HG02759 (cell line): ENCODE measurements around the gene NACAD.
A peak's percentile ranks its signal among the peaks of the same experiment; 100 is the strongest.

ENCODE experiments used
- ATAC-seq: cut with Tn5 transposase; IDR thresholded peaks from one replicate; pipeline ENCODE4 v1.9.1; 2021; ENCODE audit warnings: mild to moderate bottlenecking, moderate library complexity; ENCODE audit not compliant: unreplicated experiment

The NACAD gene, protein sequence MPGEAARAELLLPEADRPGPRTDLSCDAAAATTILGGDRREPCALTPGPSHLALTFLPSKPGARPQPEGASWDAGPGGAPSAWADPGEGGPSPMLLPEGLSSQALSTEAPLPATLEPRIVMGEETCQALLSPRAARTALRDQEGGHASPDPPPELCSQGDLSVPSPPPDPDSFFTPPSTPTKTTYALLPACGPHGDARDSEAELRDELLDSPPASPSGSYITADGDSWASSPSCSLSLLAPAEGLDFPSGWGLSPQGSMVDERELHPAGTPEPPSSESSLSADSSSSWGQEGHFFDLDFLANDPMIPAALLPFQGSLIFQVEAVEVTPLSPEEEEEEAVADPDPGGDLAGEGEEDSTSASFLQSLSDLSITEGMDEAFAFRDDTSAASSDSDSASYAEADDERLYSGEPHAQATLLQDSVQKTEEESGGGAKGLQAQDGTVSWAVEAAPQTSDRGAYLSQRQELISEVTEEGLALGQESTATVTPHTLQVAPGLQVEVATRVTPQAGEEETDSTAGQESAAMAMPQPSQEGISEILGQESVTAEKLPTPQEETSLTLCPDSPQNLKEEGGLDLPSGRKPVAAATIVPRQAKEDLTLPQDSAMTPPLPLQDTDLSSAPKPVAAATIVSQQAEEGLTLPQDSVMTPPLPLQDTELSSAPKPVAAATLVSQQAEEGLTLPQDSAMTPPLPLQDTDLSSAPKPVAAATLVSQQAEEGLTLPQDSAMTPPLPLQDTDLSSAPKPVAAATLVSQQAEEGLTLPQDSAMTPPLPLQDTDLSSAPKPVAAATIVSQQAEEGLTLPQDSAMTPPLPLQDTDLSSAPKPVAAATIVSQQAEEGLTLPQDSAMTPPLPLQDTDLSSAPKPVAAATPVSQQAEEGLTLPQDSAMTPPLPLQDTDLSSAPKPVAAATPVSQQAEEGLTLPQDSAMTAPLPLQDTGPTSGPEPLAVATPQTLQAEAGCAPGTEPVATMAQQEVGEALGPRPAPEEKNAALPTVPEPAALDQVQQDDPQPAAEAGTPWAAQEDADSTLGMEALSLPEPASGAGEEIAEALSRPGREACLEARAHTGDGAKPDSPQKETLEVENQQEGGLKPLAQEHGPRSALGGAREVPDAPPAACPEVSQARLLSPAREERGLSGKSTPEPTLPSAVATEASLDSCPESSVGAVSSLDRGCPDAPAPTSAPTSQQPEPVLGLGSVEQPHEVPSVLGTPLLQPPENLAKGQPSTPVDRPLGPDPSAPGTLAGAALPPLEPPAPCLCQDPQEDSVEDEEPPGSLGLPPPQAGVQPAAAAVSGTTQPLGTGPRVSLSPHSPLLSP (N-terminal part only)

DNA sequence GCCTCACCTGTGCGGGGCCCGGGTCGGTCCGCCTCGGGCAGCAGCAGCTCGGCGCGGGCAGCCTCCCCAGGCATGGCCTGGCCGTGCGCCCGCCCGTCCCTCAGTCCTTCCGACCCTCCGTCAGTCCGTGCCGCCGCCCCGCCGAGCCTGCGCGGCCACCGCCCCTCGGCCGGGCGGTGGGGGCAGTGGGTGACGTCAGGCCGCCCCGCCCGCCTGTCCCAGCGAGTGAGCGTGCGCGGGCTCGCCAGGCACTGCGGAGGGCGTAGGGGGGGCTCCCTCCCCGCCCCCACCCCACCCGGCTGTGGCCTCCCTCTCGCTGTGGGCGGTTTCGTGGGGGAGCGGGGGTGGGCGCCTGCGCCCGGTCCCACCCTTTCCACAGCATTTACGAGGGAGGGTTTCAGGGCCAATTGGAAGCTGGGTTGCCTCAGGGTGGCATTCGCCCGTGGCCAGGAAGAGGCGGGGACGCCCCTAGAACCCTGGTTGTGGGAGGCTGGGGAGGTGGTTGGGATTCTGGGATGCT, at the start of gene NACAD:
TSS of gene NACAD (minus strand) at position 149 of the 520 bp plus-strand sequence. CDS start at position 74, 75 bp downstream.
- no peak for ATAC-seq

DNA sequence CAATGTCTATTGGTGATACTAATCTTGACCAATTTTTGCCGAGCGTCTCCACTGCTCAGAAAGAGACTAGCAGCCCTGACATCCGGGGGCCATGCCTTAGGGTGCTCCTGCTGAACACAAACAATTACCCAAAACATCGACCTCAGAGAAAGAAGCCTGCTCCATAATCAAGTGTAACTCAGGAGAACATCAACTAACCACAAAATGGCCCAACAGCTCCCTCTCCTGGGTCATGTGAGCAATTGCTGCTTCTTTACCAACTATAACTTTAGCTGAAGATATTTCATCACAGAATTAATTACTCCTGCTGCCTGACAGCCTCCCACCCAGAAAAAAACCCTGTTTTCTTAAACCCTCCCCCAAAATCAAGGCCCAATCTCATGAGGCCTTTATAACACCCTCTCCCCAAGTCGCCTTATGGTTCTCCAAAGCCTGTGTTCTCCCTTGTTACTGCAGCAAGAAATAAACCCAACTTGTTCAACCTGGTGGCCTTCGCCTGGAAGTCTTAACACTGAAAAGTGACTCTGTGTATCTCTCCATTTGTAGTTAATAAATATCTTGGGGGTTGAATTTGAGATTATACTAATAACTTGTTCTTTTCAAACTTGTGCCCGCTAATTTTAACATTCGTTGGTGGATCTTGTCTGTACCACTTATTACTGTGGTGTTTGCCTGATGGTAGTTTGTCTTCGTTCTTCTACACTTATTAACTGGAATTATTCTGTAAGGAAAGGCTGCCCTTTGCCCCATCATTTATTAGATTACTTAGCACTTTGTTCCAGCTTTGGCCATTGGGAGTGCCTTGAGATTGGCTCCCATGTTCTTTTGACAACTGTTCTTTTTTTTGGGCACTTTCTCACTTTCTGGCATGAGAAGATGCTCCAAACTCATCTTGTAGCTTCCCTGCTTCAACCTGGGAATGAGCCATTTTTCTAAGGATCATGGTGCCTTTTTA, 47.6 kb upstream of the NACAD start:
- ATAC-seq = peak; percentile 62

DNA sequence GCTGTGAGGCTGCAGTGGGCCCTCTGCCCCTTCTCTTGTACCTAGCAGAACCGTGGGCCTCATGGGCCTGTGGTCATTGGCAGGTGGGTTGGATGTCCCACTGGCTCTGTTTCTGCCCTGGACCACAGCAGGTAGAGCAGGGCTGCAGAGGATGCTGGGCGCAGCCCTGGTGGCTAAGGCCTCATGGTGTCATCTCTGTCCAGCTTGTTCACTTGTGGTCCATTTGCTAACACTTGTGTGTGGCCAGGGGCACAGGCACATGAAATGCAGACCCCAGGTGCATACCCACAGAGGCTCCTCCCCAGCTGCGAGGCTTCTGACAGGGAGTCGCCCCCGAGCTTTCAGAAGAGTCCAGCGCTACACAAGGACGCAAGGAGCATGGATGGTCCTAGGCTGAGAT, 45.1 kb upstream of the NACAD start:
- no peak for ATAC-seq

DNA sequence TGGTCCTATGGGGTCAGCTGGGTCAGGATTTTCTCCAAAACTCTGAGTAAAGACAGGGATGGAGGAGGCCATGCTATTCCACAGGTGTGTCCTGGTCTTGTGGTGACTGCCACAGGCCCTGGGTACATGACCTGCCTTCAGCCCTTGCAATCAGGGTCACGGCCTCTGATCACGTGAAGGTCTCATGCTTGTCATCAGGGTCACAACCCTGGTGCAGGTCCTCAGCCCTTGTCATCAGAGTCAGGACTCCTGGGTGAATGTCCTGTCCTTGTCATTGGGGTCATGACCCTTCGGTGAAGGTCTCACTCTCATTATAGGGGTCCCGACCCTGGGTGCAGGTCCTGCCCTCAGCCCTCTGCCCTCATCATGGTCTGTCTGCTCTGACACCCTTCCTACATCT, 44.6 kb upstream of the NACAD start:
- ATAC-seq = no peak

DNA sequence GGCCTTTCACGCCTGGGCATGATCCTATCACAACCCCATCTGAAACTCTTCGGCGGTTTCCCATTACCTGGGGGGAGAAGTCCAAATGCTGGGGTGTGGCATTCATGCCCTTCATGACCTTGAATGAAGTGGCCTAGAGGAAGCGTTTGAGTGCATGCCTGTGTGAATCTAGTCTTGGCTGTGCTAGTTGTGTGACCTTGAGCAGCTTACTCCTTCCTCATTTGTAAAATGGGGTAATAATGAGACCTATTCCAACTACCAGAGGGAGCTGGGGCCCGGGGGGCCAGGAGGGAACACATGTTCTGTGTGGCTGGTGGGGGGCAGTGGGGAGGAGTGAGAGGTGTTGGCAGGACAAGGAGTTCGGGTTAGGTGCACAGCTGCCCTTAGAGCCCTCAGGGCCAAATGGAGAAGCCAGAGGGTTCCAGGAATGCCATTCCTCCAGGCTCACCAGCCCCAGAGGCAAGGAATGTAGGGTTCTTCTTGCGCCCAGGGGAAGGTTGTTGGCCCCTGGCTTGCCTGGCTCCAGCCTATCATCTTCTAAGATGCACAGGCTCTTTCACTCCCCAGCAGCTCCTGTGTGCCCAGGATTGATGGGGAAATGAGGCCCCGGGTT, 44.0 kb upstream of the NACAD start:
- no peak for ATAC-seq

DNA sequence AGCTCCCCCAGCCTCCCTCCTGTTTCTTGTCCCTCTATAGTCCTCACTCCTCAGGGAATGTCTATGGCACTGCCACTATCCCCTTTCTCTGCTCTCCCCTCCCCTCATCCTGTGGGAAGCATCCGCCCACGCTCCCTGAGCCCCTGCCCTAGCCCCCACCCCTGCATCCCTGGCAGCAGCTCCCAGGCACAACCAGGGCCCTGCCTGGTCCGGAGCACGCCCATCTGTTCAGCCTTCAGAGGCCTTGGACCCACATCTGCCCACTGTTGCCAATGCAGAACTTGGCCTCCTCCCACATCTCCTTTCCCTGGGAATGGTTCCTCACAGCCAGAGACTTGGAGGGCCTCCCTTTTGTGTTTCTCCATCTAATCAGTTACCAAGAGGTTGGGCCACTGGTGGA, 43.1 kb upstream of the NACAD start:
- no peak for ATAC-seq

DNA sequence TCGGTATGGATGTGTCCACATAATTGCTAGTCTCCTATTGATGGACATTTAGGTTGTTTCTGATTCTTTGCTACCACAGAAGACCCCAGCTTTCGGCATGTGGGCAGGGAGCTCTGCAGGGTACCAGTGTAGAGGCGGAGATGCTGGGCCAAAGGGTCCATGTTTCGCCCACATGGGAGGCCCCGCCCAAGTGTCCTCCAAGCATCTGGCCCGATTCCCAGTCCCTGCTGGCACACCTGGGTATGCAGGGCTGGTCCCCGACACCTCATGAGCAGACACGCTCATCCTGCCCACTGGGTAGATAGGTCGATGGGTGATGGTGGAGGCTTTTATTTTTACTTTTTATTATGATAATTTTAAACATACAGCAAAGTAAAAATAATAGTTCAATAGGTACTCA, 42.1 kb upstream of the NACAD start:
- no peak for ATAC-seq

DNA sequence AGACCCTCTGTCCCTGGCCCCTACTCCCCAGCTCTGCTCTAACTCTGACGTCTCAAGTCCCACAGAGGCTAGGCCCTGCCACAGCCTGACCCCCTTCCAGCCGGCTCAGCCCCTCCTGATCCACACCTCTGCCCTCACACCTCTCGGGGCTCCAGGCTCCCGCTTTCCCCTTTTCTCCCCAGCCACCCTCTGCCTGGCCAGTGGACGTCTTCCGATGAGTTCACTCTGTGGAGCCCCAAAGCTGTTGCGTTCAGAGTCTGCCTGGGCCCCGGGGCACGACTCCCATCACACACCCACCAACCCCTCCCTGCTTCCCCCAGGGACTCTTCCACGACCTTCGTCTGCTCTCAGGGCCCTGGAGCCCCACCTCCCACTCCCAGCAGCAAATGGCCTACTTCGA, 41.1 kb upstream of the NACAD start:
- ATAC-seq = no peak

DNA sequence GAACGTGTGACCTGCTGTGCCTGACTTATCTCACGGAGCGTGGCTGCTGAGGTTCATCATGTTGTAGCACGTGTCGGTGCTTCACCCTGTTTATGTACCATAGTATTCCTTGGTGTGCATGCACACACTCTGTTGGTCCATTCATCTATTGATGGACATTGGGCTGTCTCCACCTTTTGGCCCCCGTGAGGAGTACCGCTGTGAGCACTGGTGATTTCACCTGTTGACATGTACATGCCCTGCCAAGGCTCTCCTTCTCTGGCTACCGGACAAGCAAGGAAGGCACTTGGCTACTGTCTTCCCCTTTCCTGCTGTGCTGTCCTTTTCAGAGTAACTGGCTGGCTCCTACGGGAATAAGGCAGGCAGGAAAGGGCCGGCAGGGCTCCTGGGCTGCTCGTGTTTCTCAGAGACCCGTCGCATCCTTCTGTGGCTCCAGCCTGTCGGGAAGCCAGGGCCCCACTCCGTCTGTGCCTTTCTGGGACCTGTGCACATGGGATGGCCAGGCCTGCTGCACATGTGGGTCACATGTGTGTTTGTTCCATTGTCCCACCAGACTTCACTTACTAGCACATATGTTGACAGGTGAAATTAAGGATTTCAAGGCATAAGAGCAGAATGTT, 40.5 kb upstream of the NACAD start:
- ATAC-seq = no peak

DNA sequence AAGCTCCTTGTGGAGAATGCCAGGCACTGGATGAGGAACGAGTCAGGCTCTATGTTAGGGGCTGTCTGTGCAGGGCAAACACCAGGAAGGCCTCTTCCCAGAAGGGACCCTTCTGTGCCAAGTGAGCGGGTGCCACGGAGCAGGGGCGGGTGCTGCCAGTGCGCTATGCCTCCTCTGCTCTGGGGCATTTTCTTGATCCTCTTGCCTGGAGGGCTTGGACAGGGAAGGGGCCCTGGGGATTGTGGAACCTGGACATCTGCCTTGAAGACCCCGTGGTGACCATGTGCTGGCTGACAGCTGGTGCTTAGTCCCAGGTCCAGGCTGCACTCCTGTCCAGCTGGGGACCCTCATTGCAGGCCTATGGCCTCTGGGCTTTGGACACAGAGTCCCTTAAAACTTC, 38.2 kb upstream of the NACAD start:
- ATAC-seq = no peak

DNA sequence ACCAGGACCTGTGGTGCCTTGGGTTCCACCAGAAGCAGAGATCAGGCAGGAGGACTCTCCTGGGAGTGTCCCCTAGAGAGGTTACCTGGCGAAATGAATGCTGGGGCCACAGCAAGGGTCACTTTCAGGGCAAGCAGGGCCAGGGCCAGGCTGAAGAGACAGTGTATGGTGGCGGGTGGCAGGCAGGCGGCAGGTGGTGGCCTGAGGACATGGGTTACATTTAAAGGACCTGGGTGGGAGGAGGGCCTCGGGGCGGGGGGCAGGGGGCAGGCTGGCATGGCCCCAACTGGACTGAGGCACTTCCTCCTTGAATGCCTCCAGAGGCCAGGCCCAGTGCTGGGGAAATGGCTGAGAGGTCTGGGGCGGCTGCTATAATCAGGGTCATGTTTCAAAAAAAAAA, 37.4 kb upstream of the NACAD start:
- no peak for ATAC-seq

DNA sequence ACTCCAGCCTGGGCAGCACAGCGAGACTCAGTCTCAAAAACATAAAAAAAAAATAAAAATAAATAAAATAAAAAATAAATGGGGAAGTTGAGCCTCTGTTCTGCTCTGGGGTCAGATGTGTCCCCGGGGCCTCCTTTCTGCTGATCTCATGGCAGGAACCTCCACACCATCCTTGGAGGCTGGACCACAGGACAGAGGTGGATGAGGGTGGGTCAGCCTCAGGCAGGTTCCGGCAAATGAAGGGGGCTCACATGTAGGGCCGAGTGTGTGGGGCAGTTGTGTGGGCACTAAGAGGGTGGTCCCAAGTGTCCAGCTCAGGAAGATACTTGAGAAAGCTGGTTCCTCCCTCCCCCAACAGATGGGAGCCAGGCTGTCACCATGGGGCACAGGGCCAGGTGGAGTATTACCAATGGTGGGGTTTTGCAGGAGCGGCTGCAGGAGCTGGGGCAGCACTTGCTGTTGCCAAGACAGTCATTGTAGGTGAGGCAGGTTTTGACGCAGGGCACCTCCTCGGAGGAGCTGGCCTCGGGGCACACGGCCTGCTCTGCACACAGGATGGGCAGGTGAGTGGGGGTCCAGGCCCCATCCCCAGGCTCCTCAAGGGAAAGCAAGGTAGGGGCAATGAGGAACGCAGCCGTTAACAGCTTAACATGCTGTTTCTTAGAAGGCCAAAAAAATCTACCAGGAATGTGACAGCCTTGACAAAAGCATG, 36.6 kb upstream of the NACAD start:
- ATAC-seq = no peak

DNA sequence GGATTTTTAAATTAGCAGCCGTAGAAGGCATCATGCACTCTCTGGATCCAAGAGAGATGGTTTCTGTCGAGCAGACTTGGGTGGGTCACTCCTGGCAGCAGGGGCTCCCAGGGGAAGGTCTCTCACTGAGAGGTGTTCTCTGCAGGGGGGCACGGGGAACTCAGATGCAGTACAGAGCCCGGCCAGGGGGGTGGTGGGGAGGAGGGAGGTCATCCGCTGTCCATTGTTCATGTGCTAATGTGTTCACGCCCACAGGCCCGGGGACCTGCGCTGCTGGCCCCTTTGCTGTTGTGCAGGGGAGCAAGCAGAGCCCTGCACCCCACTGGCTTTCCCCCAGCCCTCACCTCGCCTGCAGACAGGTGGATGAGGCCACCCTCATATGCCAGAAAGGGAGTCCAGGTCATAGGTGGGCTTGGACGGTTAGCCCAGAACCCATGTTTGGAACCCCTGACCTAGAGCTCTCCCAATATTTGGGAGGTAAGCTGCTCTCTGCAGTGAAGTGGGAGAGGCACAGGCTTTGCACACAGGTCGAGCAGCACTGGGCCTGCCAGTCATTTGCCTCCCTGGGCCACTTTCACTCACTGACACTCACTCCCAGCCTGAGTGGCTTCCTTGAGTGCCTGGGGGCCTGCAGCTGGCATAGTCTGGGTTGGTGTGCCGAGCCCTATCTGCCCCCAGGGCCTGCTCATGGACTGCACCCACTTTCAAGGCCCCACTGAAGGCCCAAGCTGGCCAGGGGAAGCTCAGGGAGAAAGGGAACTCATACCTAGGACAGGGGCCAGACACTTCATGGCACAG, 35.3 kb upstream of the NACAD start:
- ATAC-seq = no peak

DNA sequence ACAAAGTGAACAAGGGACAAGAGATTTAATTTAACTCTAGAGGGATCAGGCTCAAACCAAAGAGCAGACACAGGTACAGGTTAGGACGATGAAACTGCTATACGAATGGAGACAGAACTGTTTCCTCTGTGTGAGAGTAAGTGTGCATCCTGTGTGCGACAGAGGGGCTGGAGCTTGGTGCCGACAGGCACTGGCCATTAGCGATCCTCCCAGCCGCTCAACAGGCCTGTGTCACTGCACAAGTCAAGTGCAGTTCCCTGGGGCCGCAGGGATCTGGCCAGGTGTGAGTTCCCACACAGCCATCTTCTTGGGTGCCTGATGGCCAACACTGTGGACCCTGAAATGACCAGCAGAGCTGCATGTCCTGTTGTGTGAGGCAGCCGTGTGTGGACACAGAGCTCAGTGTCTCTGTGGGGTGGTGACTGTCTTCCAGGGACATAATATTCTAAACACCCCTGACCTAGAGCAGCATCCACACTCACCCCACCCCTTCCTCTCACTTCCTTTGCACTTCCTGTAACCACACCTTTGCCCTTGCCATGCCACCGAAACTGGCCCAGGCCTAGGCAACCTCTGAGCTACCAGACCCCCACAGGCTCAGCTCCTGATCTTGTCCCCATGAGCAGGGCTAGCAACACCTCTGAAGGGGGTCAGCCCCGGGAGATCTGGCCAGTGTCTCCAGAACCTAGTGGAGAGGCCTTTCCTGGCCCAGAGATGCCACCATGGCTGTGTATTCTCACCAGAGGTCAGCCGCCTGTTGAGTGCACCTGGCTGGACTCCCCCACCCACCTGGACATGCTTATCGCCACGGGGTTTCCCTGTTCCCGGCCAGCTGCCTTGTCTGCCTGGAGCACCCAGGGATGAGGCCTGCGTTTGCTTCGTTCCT, 34.4 kb upstream of the NACAD start:
- ATAC-seq = no peak

DNA sequence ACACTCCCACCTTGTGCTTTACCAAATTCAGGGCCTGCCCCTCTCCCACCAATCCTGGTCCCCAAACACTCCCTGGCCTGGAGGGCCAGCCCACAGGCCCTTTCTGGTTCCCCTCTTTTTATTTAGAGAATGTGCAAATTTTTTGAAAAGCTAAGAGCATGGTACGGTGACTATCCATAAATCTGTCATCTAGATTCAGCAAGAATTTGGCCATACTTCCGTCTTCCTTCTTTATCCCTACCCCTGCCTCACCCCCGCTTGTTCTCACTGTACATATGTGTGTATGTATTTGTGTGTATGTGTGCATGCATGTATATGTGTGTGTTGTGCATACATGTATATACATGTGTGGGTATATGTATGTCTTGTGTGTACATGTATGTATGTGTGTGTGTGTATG, 30.8 kb upstream of the NACAD start:
- ATAC-seq = no peak

DNA sequence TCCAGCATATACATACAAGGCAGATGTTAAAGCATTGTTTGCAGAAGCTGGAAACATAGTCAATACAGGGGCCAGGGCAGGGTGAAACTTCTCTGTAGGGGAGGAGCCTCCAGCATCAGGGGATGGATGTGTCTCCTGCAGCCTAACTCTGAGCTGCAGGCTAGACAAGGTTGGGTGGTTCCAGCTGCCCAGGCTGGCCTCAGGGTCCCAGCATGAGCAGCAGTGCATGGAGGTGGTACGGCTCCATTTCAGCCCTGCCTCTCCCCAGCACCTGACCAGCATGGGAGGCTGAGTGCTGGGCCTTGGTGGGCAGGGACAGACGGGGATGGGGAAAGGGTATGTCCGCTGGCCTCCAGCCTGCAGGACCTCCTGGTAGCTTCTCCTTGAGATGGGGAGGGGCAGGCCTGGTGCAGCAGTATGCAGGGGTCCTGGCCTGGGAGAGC, 30.1 kb upstream of the NACAD start:
- ATAC-seq = no peak
